AG04450 (cell line): Measurements from ENCODE around the gene SPATA33. TPM values are rescaled to one million over a fixed set of nuclear protein-coding genes. Genes with fewer than 3 reads are reported as not detected.

Experiments
- CTCF ChIA-PET: fragments of 300-600, 350-600 bp; formaldehyde crosslinking; extraction: SDS; loops from one replicate; lab custom pipeline; 2022; ENCODE audit warnings: antibody characterized with exemption, inconsistent platforms; lab: Charles Lee
- POLR2A ChIA-PET: fragments of 350-600 bp; formaldehyde crosslinking; extraction: SDS; loops from one replicate; lab custom pipeline; 2021; ENCODE audit warnings: antibody characterized with exemption, inconsistent platforms; lab: Yijun Ruan, JAX
- DNase-seq: peaks from one replicate; pipeline ENCODE4 v3.0.0-alpha.2; 2011; ENCODE audit warnings: low read depth, low spot score
- H3K27ac ChIP-seq: one replicate; pipeline ENCODE4 v1.5.1; 2012; ENCODE audit warnings: low read depth, low read length, control low read depth
- H3K27me3 ChIP-seq: one replicate; pipeline ENCODE4 v1.6.0; 2012; ENCODE audit warnings: low read length; ENCODE audit not compliant: control insufficient read depth, insufficient read depth
- H3K4me3 ChIP-seq: 2 replicates; pipeline ENCODE4 v1.5.1; 2011; ENCODE audit warnings: mild to moderate bottlenecking, low read depth, low read length, control low read depth
- H3K9me3 ChIP-seq: 2 replicates; pipeline ENCODE4 v1.5.1; 2012; ENCODE audit warnings: low read length; ENCODE audit not compliant: control insufficient read depth, insufficient read depth
- CTCF ChIP-seq: IDR thresholded peaks from 2 replicates; pipeline ENCODE4 v1.5.1; 2011; ENCODE audit warnings: low read depth, low read length, control low read depth, inconsistent platforms
- polyA plus RNA-seq: library from polyadenylated mRNA; depleted of rRNA; stranded (reverse); fragments of >200 nt; gene quantifications from 2 replicates; pipeline ENCODE4 v1.2.3, GENCODE V29; 2011

SPATA33 gene
- polyA plus RNA-seq, 1 experiment, result 2.4 TPM

- CTCF ChIA-PET, result interaction anchor here (0.6 to 1.1 kb wide), 2 partner anchors 19 to 567 kb away, joined by 3 to 4 read pairs; no protein-coding TSS in a partner anchor
- peaks cover 40% of the 10 kb centered on the region for H3K27me3 ChIP-seq
These were observed 36.4 kb upstream of the SPATA33 start for GRCh38 chr16:89621136-89621697.

GRCh38 chr16:89621698-89622409 is 35.8 kb upstream of the SPATA33 start:
- no peak overlapping the region for H3K27ac ChIP-seq
- ChIA-PET POLR2A (no interaction called here), CTCF (interaction anchor here (1.1 kb wide), 1 partner anchor 18 kb away, joined by 3 read pairs; no protein-coding TSS in a partner anchor)
- no peak overlapping the region for H3K4me3 ChIP-seq
- TF ChIP-seq CTCF, result no peak
- H3K27me3 ChIP-seq, result peaks cover 40% of the 10 kb centered on the region
- no peaks in the 10 kb centered on the region; the same call in 1 of the 2 replicates for H3K9me3 ChIP-seq
- DNase-seq, result no peak

More at GRCh38 chr16:89621136-89621697, 36.4 kb upstream of the SPATA33 start:
- POLR2A ChIA-PET, result no interaction called here
- no peak overlapping the region for H3K27ac ChIP-seq
- DNase-seq, result no peak
- H3K9me3 ChIP-seq, result peaks cover 3% of the 10 kb centered on the region; the same call in 1 of the 2 replicates
- no peak for TF ChIP-seq CTCF
- no peak overlapping the region for H3K4me3 ChIP-seq

- DNase-seq, result no peak
- ChIA-PET POLR2A (no interaction called here), CTCF (no interaction called here)
- Histone ChIP-seq H3K27ac (no peak overlapping the region), H3K4me3 (no peak overlapping the region), H3K27me3 (peaks cover 40% of the 10 kb centered on the region), H3K9me3 (no peaks in the 10 kb centered on the region; the same call in 1 of the 2 replicates)
- TF ChIP-seq CTCF, result no peak
These were observed 34.0 kb upstream of the SPATA33 start for GRCh38 chr16:89623511-89624261.

GRCh38 chr16:89624777-89625761 is 32.6 kb upstream of the SPATA33 start:
- Histone ChIP-seq H3K27me3 (peaks cover 40% of the 10 kb centered on the region), H3K4me3 (no peak overlapping the region), H3K9me3 (peaks cover 10% of the 10 kb centered on the region), H3K27ac (no peak overlapping the region)
- POLR2A ChIA-PET, result no interaction called here
- DNase-seq, result no peak
- CTCF ChIA-PET, result no interaction called here
- TF ChIP-seq CTCF, result no peak
